ENCODE results near the gene RHEX.
"Not testable (repeated sequence)": the region's sequence is repeated elsewhere in the genome, so short reads cannot be mapped to it uniquely, and the experiment has no call there.

RHEX gene

GRCh38 chr1:206052919-206053610 lies at the start of gene RHEX:
RHEX (plus strand) TSS chr1:206053173; CDS start chr1:206097829, 44,656 bp downstream.
- DNase-seq, result not testable (repeated sequence)

GRCh38 chr1:206003854-206004800 lies 48.8 kb upstream of the RHEX start:
- no peak for DNase-seq

GRCh38 chr1:206004826-206005225 lies 48.1 kb upstream of the RHEX start:
- no peak for DNase-seq

- DNase-seq, result no peak
Measured at GRCh38 chr1:206005234-206005633, 47.7 kb upstream of the RHEX start.

GRCh38 chr1:206005778-206006180 lies 47.2 kb upstream of the RHEX start:
- no peak for DNase-seq

GRCh38 chr1:206006946-206007345 lies 46.0 kb upstream of the RHEX start:
- no peak for DNase-seq

GRCh38 chr1:206010060-206010459 lies 42.9 kb upstream of the RHEX start:
- no peak for DNase-seq

GRCh38 chr1:206011057-206011456 lies 41.9 kb upstream of the RHEX start:
- DNase-seq, result no peak

- DNase-seq, result peak; percentile 41
Measured at GRCh38 chr1:206012086-206012859, 40.7 kb upstream of the RHEX start.

- DNase-seq, result no peak
Measured at GRCh38 chr1:206013026-206013795, 39.8 kb upstream of the RHEX start.

- no peak for DNase-seq
Measured at GRCh38 chr1:206014601-206015000, 38.4 kb upstream of the RHEX start.

- no peak for DNase-seq
Measured at GRCh38 chr1:206015071-206015470, 37.9 kb upstream of the RHEX start.

GRCh38 chr1:206020393-206021007 lies 32.5 kb upstream of the RHEX start:
- DNase-seq, result no peak

- DNase-seq, result no peak
Measured at GRCh38 chr1:206021008-206021625, 31.9 kb upstream of the RHEX start.

GRCh38 chr1:206021626-206022365 lies 31.2 kb upstream of the RHEX start:
- DNase-seq, result no peak

GRCh38 chr1:206022766-206023165 lies 30.2 kb upstream of the RHEX start:
- no peak for DNase-seq

GRCh38 chr1:206023695-206024094 lies 29.3 kb upstream of the RHEX start, which contains the start of gene CTSE:
CTSE (minus strand) TSS chr1:206023895; CDS start chr1:206023791, 104 bp downstream.
- DNase-seq, result no peak

GRCh38 chr1:206025283-206025820 lies 27.6 kb upstream of the RHEX start:
- no peak for DNase-seq

- no peak for DNase-seq
Measured at GRCh38 chr1:206029484-206029883, 23.5 kb upstream of the RHEX start.

- DNase-seq, result no peak
Measured at GRCh38 chr1:206030191-206030590, 22.8 kb upstream of the RHEX start.
